Activated CD4-positive, CD25-positive, alpha-beta regulatory T cell treated with anti-CD3 and anti-CD28 coated beads, Interleukin-2, amount 50 U/mL, for 16 hours (primary cell): ENCODE data around the gene VPS37B.
"Not testable (repeated sequence)": the region's sequence is repeated elsewhere in the genome, so short reads cannot be mapped to it uniquely, and the experiment has no call there.

ENCODE experiments used
- DNase-seq: peaks from one replicate; pipeline ENCODE4 v3.0.0-alpha.2; 2020; ENCODE audit warnings: low read depth, low spot score

The VPS37B gene, protein sequence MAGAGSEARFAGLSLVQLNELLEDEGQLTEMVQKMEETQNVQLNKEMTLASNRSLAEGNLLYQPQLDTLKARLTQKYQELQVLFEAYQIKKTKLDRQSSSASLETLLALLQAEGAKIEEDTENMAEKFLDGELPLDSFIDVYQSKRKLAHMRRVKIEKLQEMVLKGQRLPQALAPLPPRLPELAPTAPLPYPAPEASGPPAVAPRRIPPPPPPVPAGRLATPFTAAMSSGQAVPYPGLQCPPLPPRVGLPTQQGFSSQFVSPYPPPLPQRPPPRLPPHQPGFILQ

GRCh38 chr12:122895704-122896636, at the start of gene VPS37B:
Gene VPS37B (minus strand): TSS chr12:122896124. CDS start chr12:122896062, 62 bp downstream.
- peak; percentile 75 for DNase-seq

DNA sequence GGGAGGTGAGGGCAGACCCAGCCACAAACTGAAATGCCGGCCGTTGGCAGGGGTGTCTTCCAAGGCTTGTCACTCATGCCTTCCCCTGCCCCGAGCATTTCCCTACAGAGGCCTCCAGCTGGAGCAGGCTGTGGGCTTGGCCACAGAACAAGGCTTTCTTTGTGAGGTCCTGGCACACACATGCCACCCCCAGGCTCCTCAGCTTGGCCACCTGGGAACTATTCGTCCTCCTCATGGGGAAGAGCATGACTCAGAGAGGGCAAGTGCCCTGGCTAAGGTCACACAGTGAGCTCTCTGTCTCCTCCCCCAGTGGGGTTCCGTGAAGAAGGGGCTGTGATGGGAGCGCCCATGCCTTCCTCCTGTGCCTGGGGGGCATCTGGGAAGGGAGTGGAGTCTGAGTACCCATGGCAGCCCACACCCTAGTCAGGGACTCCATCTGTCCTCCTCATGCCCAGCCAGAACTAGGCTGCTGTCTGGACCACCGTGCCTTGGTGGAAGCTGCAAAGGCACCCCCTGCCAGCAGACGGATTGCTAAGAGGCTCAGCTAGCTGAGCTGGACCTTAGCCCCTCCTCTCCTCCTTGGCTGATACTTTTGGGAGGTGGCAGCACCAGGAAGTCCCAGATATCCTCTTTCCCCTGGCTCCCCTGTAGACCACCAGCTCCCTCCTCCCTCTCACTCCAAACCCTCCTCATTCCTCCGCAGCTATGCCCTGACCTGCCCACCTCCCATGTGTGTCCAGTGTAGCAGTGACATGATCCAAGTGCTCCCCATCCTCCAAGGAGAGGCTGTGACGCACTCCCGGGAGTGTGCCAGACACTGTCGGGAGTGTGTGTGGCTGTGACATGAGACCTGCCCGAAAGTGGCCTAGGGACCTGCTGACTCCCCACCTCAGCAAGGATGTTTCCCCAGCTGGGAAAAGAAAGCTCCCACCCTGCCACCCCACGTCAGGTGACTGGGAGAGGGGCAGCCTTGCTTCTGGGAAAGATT, 49.0 kb upstream of the VPS37B start:
- no peak for DNase-seq

DNA sequence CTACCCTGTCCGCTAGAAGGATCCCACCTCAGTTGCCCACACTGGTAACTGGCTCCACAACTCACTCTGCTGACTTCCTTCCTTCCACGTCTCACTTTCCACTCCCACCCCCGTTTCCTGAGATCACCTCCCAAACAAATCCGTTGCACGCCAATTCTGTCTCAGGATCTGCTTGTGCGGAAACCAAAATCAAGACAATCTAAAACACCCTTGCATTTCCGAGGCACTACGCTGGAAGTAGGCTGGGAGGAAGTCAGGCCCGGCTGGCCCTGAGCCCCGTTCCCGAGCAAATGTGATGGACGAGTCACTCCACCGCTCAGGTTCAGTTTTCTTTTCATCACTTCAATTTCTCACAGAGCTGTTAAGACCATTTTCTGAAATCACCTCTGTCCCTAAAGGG, 47.3 kb upstream of the VPS37B start:
- no peak for DNase-seq

- DNase-seq: no peak
These were observed 46.7 kb upstream of the VPS37B start for GRCh38 chr12:122942637-122943036.

DNA sequence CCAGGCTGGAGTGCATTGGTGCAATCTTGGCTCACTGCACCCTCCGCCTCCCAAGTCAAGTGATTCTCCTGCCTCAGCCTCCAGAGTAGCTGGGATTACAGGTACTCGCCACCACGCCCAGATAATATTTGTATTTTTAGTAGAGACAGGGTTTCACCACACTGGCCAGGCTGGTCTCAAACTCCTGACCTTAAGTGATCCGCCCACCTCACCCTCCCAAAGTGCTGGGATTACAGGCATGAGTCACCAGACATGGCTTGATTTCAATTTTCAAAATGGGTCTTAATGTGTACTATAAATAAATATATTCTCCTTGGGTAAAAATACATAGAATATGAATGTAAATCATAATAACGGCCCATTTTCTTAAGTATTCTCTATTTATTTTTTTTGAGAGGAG, 45.4 kb upstream of the VPS37B start:
- not testable (repeated sequence) for DNase-seq

DNA sequence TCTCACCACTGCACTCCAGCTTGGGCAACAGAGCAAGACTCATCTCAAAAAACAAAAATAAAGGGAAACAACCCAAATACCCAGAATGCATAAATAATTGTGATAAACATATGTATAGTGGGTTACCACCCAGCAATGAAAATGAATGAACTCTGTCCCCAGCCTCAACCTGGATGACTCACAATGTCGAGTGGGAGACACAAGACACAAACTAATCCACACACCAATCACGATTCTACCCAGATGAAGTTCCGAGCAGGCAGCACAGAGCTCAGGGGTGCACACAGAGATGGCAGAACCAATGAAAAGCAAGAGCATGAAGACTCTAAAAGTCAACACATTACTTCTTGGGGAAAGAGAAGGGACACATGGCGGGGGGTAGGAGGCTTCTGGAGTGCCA, 43.2 kb upstream of the VPS37B start:
- no peak for DNase-seq

- no peak for DNase-seq
These were observed 41.7 kb upstream of the VPS37B start for GRCh38 chr12:122937622-122938091.

GRCh38 chr12:122935318-122935717, 39.4 kb upstream of the VPS37B start:
- DNase-seq: no peak

DNA sequence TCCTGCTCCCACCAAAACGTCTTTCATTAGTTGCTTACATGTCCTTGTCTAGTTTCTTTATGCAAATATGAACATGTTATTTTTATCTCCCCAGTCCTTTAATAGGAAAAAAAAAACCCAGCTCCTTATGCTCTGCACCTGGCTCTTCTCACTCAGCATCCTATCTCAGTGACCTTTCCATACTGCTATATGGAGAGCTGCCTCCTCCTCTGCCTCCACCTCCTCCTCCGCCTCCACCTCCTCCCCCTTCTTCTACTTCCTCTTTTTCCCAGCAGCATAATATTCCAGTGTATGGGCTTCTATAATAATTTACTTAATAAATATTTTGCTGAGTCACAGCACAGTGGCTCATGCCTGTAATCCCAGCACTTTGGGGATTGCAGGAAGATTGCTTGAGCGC, 38.8 kb upstream of the VPS37B start:
- DNase-seq: no peak

- DNase-seq: no peak
These were observed 36.3 kb upstream of the VPS37B start for GRCh38 chr12:122932207-122932606.

DNA sequence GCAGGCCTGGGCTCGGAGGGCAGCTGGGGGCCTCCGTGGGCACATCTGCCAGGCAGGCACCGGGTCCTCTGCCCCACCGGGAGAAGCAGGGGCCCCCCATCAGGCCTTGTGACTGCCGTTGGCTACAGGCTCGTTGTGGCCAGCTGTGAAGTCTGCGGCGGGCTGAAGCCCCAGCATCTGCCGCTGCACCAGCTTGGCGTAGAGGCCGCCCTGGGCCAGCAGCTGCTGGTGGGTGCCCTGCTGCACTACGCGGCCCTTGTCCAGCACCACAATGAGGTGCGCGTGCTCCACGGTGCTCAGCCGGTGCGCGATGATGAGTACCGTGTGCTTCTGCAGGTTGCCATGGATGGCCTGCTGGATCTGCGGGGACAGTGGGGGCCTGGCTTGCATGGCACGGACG, 33.9 kb upstream of the VPS37B start:
- DNase-seq: no peak

- no peak for DNase-seq
These were observed 33.2 kb upstream of the VPS37B start for GRCh38 chr12:122929148-122929538.

DNA sequence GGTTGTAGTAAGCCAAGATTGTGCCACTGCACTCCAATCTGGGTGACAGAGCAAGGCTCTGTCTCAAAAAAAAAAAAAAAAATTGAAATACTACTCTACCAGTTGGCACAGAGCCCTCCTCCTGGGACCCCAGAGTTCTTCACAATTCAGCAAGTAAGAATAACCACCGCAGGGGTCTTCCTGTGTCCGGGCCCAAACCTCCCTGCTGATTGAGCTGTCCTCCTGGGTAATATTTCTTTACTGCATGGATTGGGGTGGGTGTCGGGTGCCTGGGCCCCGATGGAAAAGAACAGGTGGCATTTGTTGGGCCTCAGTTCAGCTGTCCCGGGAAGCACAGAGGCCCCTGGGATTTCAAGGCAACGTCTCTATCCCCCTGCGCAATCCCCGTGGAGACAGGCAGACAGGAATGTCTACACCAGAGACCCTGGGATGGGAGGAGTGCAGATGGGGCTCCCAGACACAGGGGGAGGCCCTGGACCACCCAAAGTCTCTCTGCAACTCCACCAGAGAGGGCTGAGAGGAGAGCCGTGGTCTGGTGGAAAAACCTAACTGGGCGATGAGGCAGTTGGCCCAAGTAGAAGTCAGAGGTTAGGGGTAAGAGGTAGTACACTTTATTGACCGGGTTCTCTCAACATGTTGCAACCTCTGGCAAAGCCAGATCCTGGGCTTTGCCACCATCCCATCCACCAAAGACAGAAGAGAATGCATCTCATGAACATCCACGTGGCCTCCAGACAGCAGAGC, 32.7 kb upstream of the VPS37B start:
- DNase-seq: no peak

DNA sequence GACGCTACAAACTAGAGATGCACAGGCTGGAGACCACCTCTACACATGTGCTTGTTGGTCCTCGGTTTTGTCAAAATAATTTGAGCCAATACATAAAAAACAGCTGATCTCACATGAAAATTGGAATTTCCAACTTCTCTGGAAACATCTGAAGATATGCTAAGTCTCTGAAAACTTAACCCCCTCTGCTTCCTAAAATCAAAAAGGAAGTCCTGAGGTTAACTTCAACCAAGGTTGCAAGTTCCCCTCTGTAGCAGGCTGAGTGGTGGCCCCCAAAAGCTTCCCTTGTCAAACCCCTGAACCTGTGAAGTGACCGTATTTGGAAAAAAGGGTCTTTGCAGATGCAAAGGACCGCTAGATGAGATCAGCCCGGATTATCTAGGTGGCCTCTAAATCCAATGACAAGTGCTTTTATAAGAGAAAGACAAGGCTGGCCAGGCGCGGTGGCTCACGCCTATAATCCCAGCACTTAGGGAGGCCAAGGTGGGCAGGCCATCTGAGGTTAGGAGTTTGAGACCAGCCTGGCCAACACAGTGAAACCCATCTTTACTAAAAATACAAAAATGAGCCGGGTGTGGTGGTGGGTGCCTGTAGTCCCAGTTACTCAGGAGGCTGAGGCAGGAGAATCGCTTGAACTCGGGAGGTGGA, 32.0 kb upstream of the VPS37B start:
- DNase-seq: no peak

- DNase-seq: no peak
These were observed 26.0 kb upstream of the VPS37B start for GRCh38 chr12:122921917-122922316.

- no peak for DNase-seq
These were observed 24.8 kb upstream of the VPS37B start for GRCh38 chr12:122920687-122921086.

DNA sequence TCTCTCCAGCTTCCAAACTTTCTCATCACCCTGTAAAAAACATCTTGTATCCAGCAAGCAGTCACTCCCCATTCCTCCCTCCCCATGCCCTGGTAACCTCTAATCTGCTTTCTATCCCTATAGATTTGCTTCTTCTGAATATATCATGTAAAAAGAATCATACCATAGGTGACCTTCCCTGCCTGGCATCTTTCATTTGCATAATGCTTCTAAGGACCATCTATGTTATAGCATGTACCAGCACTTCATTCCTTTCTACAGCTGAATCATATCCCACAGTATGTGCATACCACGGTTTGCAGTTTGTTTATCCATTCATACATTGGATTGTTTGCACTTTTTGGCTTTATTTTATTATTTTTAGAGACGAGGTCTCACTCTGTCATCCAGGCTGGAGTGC, 22.9 kb upstream of the VPS37B start:
- no peak for DNase-seq

DNA sequence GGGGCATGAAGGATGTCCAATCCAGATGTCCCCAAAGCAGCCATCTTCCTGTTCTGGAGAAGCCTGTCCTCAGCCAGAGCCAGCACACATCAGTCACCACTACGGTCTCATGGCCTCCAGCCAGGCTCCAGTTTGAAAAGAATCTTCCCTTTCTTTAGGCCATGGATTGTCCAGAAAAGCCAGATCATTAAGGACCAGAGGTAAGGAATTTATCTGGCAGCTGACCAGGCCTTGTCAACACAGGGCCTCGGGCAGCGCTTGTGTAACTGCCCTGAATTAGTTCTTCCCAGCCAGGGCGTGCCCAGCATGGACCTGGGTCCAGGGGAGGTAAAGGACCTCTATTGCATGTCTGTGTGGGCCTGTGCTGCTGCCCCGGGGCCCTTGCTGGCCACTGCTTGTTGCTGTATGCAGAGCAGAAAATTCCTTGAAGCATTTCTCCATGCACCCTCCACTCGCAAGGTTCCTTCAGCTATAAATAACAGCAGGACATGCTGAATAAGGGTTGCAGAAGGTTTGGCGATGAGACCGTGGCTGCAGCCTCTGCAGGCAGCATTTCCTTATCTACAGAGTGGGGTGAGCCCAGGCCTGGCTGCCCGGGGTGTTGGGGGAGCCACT, 21.7 kb upstream of the VPS37B start:
- DNase-seq: no peak

DNA sequence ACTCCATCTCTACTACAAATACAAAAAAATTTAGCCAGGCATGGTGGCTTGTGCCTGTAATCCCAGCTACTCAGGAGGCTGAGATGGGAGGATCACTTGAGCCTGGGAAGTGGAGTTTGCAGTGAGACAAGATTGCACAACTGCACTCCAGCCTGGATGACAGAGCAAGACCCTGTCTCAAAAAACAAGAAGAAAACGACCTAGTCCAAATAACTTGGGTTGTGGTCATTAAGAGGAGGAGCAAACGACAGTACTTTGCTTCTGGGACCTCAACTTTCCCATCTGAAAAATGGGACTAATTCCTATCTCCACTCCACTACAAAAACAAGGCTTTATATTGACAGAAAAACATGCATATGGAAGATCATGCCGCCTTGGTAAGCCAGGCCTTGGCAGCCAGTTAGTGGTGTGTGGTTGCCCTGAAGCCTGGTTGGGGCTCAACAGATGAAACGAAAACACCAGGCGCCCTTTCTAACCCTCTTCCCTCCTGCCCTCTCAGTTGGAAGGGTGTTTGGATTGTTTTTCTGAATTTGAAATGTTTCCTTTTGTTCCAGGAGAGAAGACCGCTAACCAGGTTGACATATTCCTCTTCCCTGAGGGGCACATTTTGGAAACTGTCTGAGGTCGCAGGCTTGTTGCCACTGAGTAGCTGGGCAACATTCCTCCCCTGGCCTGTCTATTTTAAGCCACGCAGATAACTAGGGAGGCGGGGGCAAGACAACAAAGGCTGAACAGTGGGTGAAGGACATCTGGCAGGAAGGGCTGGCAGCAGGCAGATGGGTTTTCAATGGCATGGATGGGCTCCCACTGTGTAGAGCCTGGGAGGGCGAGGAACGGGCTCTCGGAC, 13.7 kb upstream of the VPS37B start:
- no peak for DNase-seq
